Measurements from ENCODE around the gene GPR156. TPM values are rescaled to one million over a fixed set of nuclear protein-coding genes. Genes with fewer than 3 reads are reported as not detected.
A peak's percentile ranks its signal among the peaks of the same experiment; 100 is the strongest.

Gene GPR156
- total and polyA plus RNA-seq, 12 donors, result 0.29 to 1.5 (median 0.59) TPM

DNA sequence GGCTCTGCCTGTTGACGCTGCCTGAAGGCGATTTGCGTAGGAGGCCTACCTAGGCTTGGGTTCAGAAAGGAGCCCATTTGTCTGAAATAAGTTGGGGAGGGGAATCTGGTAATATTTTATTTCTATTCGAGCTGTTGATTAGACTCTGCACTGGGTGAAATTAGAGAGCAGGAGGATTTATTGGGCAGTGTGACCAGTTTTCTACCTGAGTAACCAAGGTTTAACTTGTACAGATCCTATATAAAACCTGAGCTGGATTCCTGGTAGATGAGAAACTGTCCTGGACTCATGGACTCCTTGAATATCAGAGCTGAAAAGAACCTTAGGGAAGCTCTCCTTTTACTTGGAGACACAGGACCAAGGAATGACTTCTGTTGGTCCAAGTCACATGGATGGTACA is 19.6 kb upstream of the GPR156 start:
- no peaks in the 10 kb centered on the region for H3K9me3 ChIP-seq (replicated peaks in 1 of 3)

GRCh38 chr3:120302361-120302760 is 17.3 kb upstream of the GPR156 start:
- peak overlapping the region; percentile 30 to 81 (median 65) for H3K27ac ChIP-seq
- peak; percentile 66 to 87 (median 76) for DNase-seq
- 39 to 53% (median 49%) methylated on average over 5 of the region's 5 CpGs for WGBS, 4 donors
- no peaks in the 10 kb centered on the region for H3K27me3 ChIP-seq
- no peaks in the 10 kb centered on the region for H3K36me3 ChIP-seq (replicated peaks in 1 of 2)
- TF ChIP-seq CTCF (IDR thresholded peaks at IDR 0.05), result no peak
- TF ChIP-seq POLR2A (IDR thresholded peaks at IDR 0.05), result peak in 1 of 2 donors; percentile 49
- H3K9me3 ChIP-seq (replicated peaks in 1 of 3), result no peaks in the 10 kb centered on the region
- peaks cover 8 to 16% of the 10 kb centered on the region in 2 donors for H3K4me1 ChIP-seq (replicated peaks in 1 of 2)
- intact Hi-C loops (cut with DNase I), result no loop called here
- H3K4me3 ChIP-seq, result no peak overlapping the region

More for the DNA sequence above, 19.6 kb upstream of the GPR156 start:
- no peak for DNase-seq
- TF ChIP-seq POLR2A (IDR thresholded peaks at IDR 0.05), result no peak
- TF ChIP-seq CTCF (IDR thresholded peaks at IDR 0.05), result no peak
- Histone ChIP-seq H3K27me3 (no peaks in the 10 kb centered on the region), H3K4me1 (replicated peaks in 1 of 2) (peaks cover 8 to 16% of the 10 kb centered on the region in 2 donors), H3K36me3 (replicated peaks in 1 of 2) (no peaks in the 10 kb centered on the region), H3K27ac (no peak overlapping the region), H3K4me3 (no peak overlapping the region)
- WGBS, 4 donors, result 96 to 97% (median 96%) methylated on average over 4 of the region's 4 CpGs
- intact Hi-C loops (cut with DNase I), result no loop called here

- intact Hi-C loops (cut with DNase I), result no loop called here
- 74 to 80% (median 78%) methylated on average over 3 of the region's 3 CpGs for WGBS, 4 donors
Measured at GRCh38 chr3:120300971-120301370, 15.9 kb upstream of the GPR156 start.

DNA sequence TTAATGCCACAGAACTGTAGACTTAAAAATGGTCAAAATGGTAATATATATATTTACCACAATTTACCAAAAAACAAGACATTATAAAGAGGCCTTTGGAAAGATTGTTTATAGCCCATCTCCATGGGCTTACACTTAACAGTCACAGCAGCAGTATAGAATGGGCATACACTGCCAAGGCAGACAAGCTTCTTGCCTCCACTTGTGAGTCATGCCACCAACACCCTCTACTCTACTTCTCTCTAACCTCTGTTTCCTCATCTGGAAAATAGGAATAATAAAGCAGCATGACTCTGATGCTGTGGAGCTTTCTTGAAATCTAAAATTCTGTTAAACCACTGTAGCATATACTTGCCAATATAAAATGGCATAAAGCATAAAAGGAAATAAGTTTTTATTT is 14.4 kb upstream of the GPR156 start:
- no peaks in the 10 kb centered on the region for H3K36me3 ChIP-seq (replicated peaks in 1 of 2)
- peaks cover 8 to 16% of the 10 kb centered on the region in 2 donors for H3K4me1 ChIP-seq (replicated peaks in 1 of 2)
- TF ChIP-seq CTCF (IDR thresholded peaks at IDR 0.05), result no peak
- no peak for TF ChIP-seq POLR2A (IDR thresholded peaks at IDR 0.05)
- H3K4me3 ChIP-seq, result no peak overlapping the region
- no peaks in the 10 kb centered on the region for H3K9me3 ChIP-seq (replicated peaks in 1 of 3)
- H3K27ac ChIP-seq, result no peak overlapping the region
- no peaks in the 10 kb centered on the region for H3K27me3 ChIP-seq
- DNase-seq, result no peak
- intact Hi-C loops (cut with DNase I), result no loop called here

More at GRCh38 chr3:120300971-120301370, 15.9 kb upstream of the GPR156 start:
- no peak for DNase-seq
- Histone ChIP-seq H3K27me3 (no peaks in the 10 kb centered on the region), H3K9me3 (replicated peaks in 1 of 3) (no peaks in the 10 kb centered on the region), H3K4me1 (replicated peaks in 1 of 2) (peaks cover 8 to 16% of the 10 kb centered on the region in 2 donors), H3K27ac (no peak overlapping the region), H3K4me3 (no peak overlapping the region), H3K36me3 (replicated peaks in 1 of 2) (no peaks in the 10 kb centered on the region)
- TF ChIP-seq POLR2A (IDR thresholded peaks at IDR 0.05) (no peak), CTCF (IDR thresholded peaks at IDR 0.05) (no peak)

All from adrenal gland (tissue), 12 donors.